GM18868 (cell line): ENCODE results near the gene PDSS2.
A peak's percentile ranks its signal among the peaks of the same experiment; 100 is the strongest.

ENCODE experiments used
- ATAC-seq: cut with Tn5 transposase; IDR thresholded peaks from one replicate; pipeline ENCODE4 v1.9.1; 2021; ENCODE audit warnings: mild to moderate bottlenecking, moderate library complexity; ENCODE audit not compliant: unreplicated experiment

PDSS2 gene

GRCh38 chr6:107421696-107422256 lies 37.6 kb downstream of the PDSS2 start:
- no peak for ATAC-seq

GRCh38 chr6:107419733-107420132 lies 39.6 kb downstream of the PDSS2 start:
- no peak for ATAC-seq

- peak; percentile 73 for ATAC-seq
Observed at GRCh38 chr6:107418118-107418517, 41.2 kb downstream of the PDSS2 start.

- no peak for ATAC-seq
Observed at GRCh38 chr6:107416145-107416544, 43.2 kb downstream of the PDSS2 start.

GRCh38 chr6:107413966-107414645 lies 45.3 kb downstream of the PDSS2 start:
- ATAC-seq = no peak

- ATAC-seq = no peak
Observed at GRCh38 chr6:107411161-107411560, 48.2 kb downstream of the PDSS2 start.

- no peak for ATAC-seq
Observed at GRCh38 chr6:107409942-107410341, 49.4 kb downstream of the PDSS2 start.

GRCh38 chr6:107408714-107409113 lies 50.6 kb downstream of the PDSS2 start:
- no peak for ATAC-seq

GRCh38 chr6:107405002-107405401 lies 54.4 kb downstream of the PDSS2 start:
- no peak for ATAC-seq

- no peak for ATAC-seq
Observed at GRCh38 chr6:107402533-107402932, 56.8 kb downstream of the PDSS2 start.

GRCh38 chr6:107401573-107401972 lies 57.8 kb downstream of the PDSS2 start:
- ATAC-seq = no peak

- ATAC-seq = no peak
Observed at GRCh38 chr6:107400616-107401147, 58.7 kb downstream of the PDSS2 start.

- ATAC-seq = no peak
Observed at GRCh38 chr6:107399935-107400334, 59.4 kb downstream of the PDSS2 start.

- ATAC-seq = no peak
Observed at GRCh38 chr6:107398001-107398400, 61.4 kb downstream of the PDSS2 start.

- no peak for ATAC-seq
Observed at GRCh38 chr6:107396211-107396610, 63.2 kb downstream of the PDSS2 start.

- no peak for ATAC-seq
Observed at GRCh38 chr6:107392069-107392468, 67.3 kb downstream of the PDSS2 start.

GRCh38 chr6:107390685-107391435 lies 68.5 kb downstream of the PDSS2 start:
- ATAC-seq = no peak

- ATAC-seq = no peak
Observed at GRCh38 chr6:107390056-107390455, 69.3 kb downstream of the PDSS2 start.

GRCh38 chr6:107386904-107387303 lies 72.5 kb downstream of the PDSS2 start:
- no peak for ATAC-seq

- no peak for ATAC-seq
Observed at GRCh38 chr6:107386340-107386739, 73.0 kb downstream of the PDSS2 start.

GRCh38 chr6:107383705-107384104 lies 75.7 kb downstream of the PDSS2 start:
- no peak for ATAC-seq

GRCh38 chr6:107374264-107374663 lies 85.1 kb downstream of the PDSS2 start:
- ATAC-seq = no peak
